ENCODE data around the gene ETV2.
A peak's percentile ranks its signal among the peaks of the same experiment; 100 is the strongest.

DNA sequence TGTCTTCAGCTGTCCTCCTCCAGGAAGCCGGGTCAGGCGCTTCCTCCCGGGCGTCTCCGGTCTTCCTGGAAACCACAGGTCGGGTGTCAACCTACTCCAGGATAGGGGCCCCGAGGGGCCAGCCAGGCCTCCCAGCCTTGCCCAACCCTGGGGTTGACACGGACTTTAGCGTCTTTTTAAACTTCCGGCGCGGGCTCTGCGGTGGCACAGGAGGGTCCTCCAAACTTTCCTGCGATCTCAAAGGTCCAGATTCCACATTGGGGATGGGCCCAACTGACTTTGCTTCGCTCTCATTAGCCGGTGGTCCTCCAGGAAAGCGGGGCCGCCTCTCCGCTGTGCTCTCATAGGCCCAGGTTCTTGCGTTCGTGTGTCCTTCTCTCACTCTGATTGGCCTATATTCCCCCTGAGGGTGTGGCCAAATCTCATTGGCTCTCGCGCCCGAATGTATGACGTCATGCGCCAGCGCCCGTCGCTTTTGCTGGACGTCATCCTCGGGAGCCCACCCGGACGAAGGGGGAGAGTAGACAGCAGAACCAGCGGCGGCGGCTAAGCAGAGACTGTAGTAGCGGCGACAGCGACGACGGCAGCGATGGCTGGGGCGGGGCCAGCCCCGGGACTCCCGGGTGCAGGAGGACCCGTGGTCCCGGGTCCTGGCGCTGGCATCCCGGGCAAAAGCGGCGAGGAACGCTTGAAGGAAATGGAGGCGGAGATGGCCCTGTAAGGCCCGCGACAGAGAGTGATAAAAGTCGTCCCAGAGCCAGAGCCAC is 12.8 kb upstream of the ETV2 start, which contains the start of gene RBM42:
- TF ChIP-seq SMC3 (IDR thresholded peaks at IDR 0.05) (no peak), POLR2A (IDR thresholded peaks at IDR 0.05; ENCODE audit: low read length) (peak; percentile 57), KDM1A (IDR thresholded peaks at IDR 0.05; ENCODE audit: low read depth) (no peak), CBX8 (IDR thresholded peaks at IDR 0.05) (no peak), ZC3H11A (IDR thresholded peaks at IDR 0.05) (no peak), MAFK (IDR thresholded peaks at IDR 0.05; ENCODE audit: partially characterized antibody) (no peak), POLR2AphosphoS2 (conservative IDR thresholded peaks at IDR 0.05; ENCODE audit: low read length) (no peak), RAD21 (conservative IDR thresholded peaks at IDR 0.05 in 1 of 2, IDR thresholded peaks at IDR 0.05 in 1 of 2) (no peak), FOSL2 (IDR thresholded peaks at IDR 0.05) (no peak), FOSL2 (CRISPR knock-in tag; IDR thresholded peaks at IDR 0.05) (peak; percentile 97), BHLHE40 (IDR thresholded peaks at IDR 0.05; ENCODE audit: low read depth, low read length) (no peak), CHD2 (IDR thresholded peaks at IDR 0.05; ENCODE audit: low read length, partially characterized antibody) (peak; percentile 60)
- TF ChIP-seq, protein P1, sequence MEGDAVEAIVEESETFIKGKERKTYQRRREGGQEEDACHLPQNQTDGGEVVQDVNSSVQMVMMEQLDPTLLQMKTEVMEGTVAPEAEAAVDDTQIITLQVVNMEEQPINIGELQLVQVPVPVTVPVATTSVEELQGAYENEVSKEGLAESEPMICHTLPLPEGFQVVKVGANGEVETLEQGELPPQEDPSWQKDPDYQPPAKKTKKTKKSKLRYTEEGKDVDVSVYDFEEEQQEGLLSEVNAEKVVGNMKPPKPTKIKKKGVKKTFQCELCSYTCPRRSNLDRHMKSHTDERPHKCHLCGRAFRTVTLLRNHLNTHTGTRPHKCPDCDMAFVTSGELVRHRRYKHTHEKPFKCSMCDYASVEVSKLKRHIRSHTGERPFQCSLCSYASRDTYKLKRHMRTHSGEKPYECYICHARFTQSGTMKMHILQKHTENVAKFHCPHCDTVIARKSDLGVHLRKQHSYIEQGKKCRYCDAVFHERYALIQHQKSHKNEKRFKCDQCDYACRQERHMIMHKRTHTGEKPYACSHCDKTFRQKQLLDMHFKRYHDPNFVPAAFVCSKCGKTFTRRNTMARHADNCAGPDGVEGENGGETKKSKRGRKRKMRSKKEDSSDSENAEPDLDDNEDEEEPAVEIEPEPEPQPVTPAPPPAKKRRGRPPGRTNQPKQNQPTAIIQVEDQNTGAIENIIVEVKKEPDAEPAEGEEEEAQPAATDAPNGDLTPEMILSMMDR (IDR thresholded peaks at IDR 0.05): no peak
- TF ChIP-seq, protein P2, sequence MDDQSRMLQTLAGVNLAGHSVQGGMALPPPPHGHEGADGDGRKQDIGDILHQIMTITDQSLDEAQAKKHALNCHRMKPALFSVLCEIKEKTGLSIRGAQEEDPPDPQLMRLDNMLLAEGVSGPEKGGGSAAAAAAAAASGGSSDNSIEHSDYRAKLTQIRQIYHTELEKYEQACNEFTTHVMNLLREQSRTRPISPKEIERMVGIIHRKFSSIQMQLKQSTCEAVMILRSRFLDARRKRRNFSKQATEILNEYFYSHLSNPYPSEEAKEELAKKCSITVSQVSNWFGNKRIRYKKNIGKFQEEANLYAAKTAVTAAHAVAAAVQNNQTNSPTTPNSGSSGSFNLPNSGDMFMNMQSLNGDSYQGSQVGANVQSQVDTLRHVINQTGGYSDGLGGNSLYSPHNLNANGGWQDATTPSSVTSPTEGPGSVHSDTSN (IDR thresholded peaks at IDR 0.05): peak; percentile 78
- TF ChIP-seq, protein P3, sequence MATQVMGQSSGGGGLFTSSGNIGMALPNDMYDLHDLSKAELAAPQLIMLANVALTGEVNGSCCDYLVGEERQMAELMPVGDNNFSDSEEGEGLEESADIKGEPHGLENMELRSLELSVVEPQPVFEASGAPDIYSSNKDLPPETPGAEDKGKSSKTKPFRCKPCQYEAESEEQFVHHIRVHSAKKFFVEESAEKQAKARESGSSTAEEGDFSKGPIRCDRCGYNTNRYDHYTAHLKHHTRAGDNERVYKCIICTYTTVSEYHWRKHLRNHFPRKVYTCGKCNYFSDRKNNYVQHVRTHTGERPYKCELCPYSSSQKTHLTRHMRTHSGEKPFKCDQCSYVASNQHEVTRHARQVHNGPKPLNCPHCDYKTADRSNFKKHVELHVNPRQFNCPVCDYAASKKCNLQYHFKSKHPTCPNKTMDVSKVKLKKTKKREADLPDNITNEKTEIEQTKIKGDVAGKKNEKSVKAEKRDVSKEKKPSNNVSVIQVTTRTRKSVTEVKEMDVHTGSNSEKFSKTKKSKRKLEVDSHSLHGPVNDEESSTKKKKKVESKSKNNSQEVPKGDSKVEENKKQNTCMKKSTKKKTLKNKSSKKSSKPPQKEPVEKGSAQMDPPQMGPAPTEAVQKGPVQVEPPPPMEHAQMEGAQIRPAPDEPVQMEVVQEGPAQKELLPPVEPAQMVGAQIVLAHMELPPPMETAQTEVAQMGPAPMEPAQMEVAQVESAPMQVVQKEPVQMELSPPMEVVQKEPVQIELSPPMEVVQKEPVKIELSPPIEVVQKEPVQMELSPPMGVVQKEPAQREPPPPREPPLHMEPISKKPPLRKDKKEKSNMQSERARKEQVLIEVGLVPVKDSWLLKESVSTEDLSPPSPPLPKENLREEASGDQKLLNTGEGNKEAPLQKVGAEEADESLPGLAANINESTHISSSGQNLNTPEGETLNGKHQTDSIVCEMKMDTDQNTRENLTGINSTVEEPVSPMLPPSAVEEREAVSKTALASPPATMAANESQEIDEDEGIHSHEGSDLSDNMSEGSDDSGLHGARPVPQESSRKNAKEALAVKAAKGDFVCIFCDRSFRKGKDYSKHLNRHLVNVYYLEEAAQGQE (IDR thresholded peaks at IDR 0.05): peak; percentile 66

All from A549 (cell line).